WTC11 (cell line): ENCODE data around the gene XAGE2. TPM values are rescaled to one million over a fixed set of nuclear protein-coding genes. Genes with fewer than 3 reads are reported as not detected.

Source experiments
- ATAC-seq: fragments of 200-7000 bp; cut with Tn5 transposase; 2 replicates; pipeline ENCODE4 v1.10.0; 2021; ENCODE audit warnings: mild to moderate bottlenecking, moderate library complexity
- CTCF ChIA-PET: fragments of 300-600 bp; sonication (Branson Sonifier 250); formaldehyde crosslinking; loops from one replicate; lab custom pipeline; 2021; ENCODE audit warnings: antibody characterized with exemption; lab: Charles Lee
- POLR2A ChIA-PET: fragments of 350-600 bp; sonication (Branson Sonifier 250); formaldehyde crosslinking; loops from one replicate; lab custom pipeline; 2021; ENCODE audit warnings: antibody characterized with exemption; lab: Charles Lee
- DNase-seq: peaks from one replicate; pipeline ENCODE4 v3.0.0; 2021; ENCODE audit warnings: low spot score
- H3K27ac Mint-ChIP-seq: 2 replicates; pipeline ENCODE4 v1.8.0; 2021; ENCODE audit warnings: mixed read lengths
- H3K27me3 Mint-ChIP-seq: 2 replicates; pipeline ENCODE4 v1.8.0; 2021; ENCODE audit warnings: low read depth, mild to moderate bottlenecking, moderate library complexity, mixed read lengths
- H3K36me3 Mint-ChIP-seq: 2 replicates; pipeline ENCODE4 v1.8.0; 2021; ENCODE audit warnings: mixed read lengths
- H3K4me1 Mint-ChIP-seq: 2 replicates; pipeline ENCODE4 v1.8.0; 2022; ENCODE audit warnings: mixed read lengths
- H3K4me3 Mint-ChIP-seq: 2 replicates; pipeline ENCODE4 v1.8.0; 2021; ENCODE audit warnings: mild to moderate bottlenecking, moderate library complexity, mixed read lengths
- H3K9me3 Mint-ChIP-seq: 2 replicates; pipeline ENCODE4 v1.8.0; 2021; ENCODE audit warnings: mixed read lengths
- ARID4B ChIP-seq: sonication (generic); formaldehyde crosslinking; IDR thresholded peaks from 2 replicates; pipeline ENCODE4 v1.8.0; 2023; ENCODE audit warnings: missing genetic modification reagents, mild to moderate bottlenecking, borderline replicate concordance
- E2F1 ChIP-seq: sonication (generic); formaldehyde crosslinking; IDR thresholded peaks from 2 replicates; pipeline ENCODE4 v1.8.0; 2022; ENCODE audit warnings: mild to moderate bottlenecking, missing genetic modification reagents
- EMX1 ChIP-seq: fragments of 250-450 bp; sonication (Bioruptor Pico); IDR thresholded peaks from 2 replicates; pipeline ENCODE4 v1.8.0; 2021; ENCODE audit warnings: mild to moderate bottlenecking
- ESRRA ChIP-seq: sonication (generic); formaldehyde crosslinking; IDR thresholded peaks from 2 replicates; pipeline ENCODE4 v1.8.1; 2022; ENCODE audit warnings: mild to moderate bottlenecking, missing genetic modification reagents, borderline replicate concordance
- FOXP1 ChIP-seq: sonication (generic); formaldehyde crosslinking; IDR thresholded peaks from 2 replicates; pipeline ENCODE4 v1.8.0; 2022; ENCODE audit warnings: missing genetic modification reagents, mild to moderate bottlenecking, moderate library complexity, borderline replicate concordance
- GRHL2 ChIP-seq: fragments of 250-450 bp; sonication (Bioruptor Pico); IDR thresholded peaks from 2 replicates; pipeline ENCODE4 v1.8.0; 2022; ENCODE audit warnings: mild to moderate bottlenecking, moderate library complexity; ENCODE audit not compliant: insufficient replicate concordance, severe bottlenecking
- GTF2I ChIP-seq: fragments of 250-450 bp; sonication (Bioruptor Pico); conservative IDR thresholded peaks from 2 replicates; pipeline ENCODE4 v1.4.0; 2021; ENCODE audit warnings: mild to moderate bottlenecking
- IRF1 ChIP-seq: sonication (generic); formaldehyde crosslinking; IDR thresholded peaks from 2 replicates; pipeline ENCODE4 v1.8.0; 2023; ENCODE audit warnings: missing genetic modification reagents
- JUN ChIP-seq: sonication (generic); formaldehyde crosslinking; IDR thresholded peaks from 2 replicates; pipeline ENCODE4 v1.8.0; 2023; ENCODE audit warnings: mild to moderate bottlenecking, missing genetic modification reagents
- MLX ChIP-seq: sonication (generic); formaldehyde crosslinking; IDR thresholded peaks from 2 replicates; pipeline ENCODE4 v1.8.1; 2023; ENCODE audit warnings: mild to moderate bottlenecking, missing genetic modification reagents, moderate library complexity
- NR2C2 ChIP-seq: sonication (generic); formaldehyde crosslinking; IDR thresholded peaks from 2 replicates; pipeline ENCODE4 v1.8.0; 2022; ENCODE audit warnings: mild to moderate bottlenecking, missing genetic modification reagents
- SMAD4 ChIP-seq: sonication (generic); formaldehyde crosslinking; IDR thresholded peaks from 2 replicates; pipeline ENCODE4 v1.8.0; 2022; ENCODE audit warnings: mild to moderate bottlenecking, missing genetic modification reagents
- SOX15 ChIP-seq: fragments of 250-450 bp; sonication (Bioruptor Pico); IDR thresholded peaks from 2 replicates; pipeline ENCODE4 v1.9.0; 2021; ENCODE audit warnings: mild to moderate bottlenecking
- USF1 ChIP-seq: sonication (generic); formaldehyde crosslinking; IDR thresholded peaks from 2 replicates; pipeline ENCODE4 v1.8.0; 2022; ENCODE audit warnings: mild to moderate bottlenecking, missing genetic modification reagents
- ZNF219 ChIP-seq: sonication (generic); formaldehyde crosslinking; IDR thresholded peaks from 2 replicates; pipeline ENCODE4 v1.8.0; 2023; ENCODE audit warnings: missing genetic modification reagents, mild to moderate bottlenecking, borderline replicate concordance
- ZNF232 ChIP-seq: sonication (generic); formaldehyde crosslinking; IDR thresholded peaks from 2 replicates; pipeline ENCODE4 v1.8.0; 2022; ENCODE audit warnings: mild to moderate bottlenecking, missing genetic modification reagents
- ZNF532 ChIP-seq: fragments of 250-450 bp; sonication (Bioruptor Pico); IDR thresholded peaks from 2 replicates; pipeline ENCODE4 v1.9.0; 2021; ENCODE audit warnings: mild to moderate bottlenecking, borderline replicate concordance
- total RNA-seq: library from RNA; stranded (reverse); gene quantifications from 3 replicates; pipeline ENCODE4 v1.2.3, GENCODE V29; 2021
- TF ChIP-seq, protein P1 (sequence below): sonication (generic); formaldehyde crosslinking; IDR thresholded peaks from 2 replicates; pipeline ENCODE4 v1.8.1; 2023; ENCODE audit warnings: mild to moderate bottlenecking, missing genetic modification reagents
- TF ChIP-seq, protein P2 (sequence below): sonication (generic); formaldehyde crosslinking; conservative IDR thresholded peaks from 2 replicates; pipeline ENCODE4 v1.8.1; 2022; ENCODE audit warnings: mild to moderate bottlenecking, missing genetic modification reagents
- TF ChIP-seq, protein P3 (sequence below): fragments of 250-450 bp; sonication (Bioruptor Pico); IDR thresholded peaks from 2 replicates; pipeline ENCODE4 v2.1.2; 2022; ENCODE audit warnings: mild to moderate bottlenecking, moderate library complexity

The XAGE2 gene
- total RNA-seq, 1 experiment from 2014 or later: not detected

DNA sequence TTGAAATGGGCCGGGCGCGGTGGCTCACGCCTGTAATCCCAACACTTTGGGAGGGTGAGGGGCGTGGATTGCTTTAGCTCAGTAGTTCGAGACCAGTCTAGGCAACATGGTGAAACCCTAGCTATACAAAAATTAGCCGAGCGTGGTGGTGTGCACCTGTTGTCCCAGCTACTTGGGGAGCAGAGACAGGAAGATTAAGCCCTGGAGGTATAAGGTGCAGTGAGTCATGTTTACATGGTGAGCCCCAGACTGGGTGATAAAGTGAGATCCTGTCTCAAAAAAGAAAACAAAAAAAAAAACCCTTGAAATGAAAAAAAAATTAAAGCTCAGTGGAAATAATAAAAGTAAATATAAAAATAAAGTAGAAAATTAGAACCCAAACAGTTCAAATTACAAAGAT, 6.9 kb upstream of the XAGE2 start:
- Mint-ChIP-seq H3K4me1 (no peaks in the 10 kb centered on the region), H3K27me3 (no peaks in the 10 kb centered on the region)
- no peak for ATAC-seq
- TF ChIP-seq ESRRA (CRISPR knock-in tag): no peak
- TF ChIP-seq IRF1 (CRISPR knock-in tag): no peak
- no peak for TF ChIP-seq GRHL2 (CRISPR knock-in tag)
- TF ChIP-seq E2F1 (CRISPR knock-in tag): no peak
- TF ChIP-seq SMAD4 (CRISPR knock-in tag): no peak
- no peak for TF ChIP-seq JUN (CRISPR knock-in tag)
- TF ChIP-seq FOXP1 (CRISPR knock-in tag): no peak
- no peak for TF ChIP-seq USF1
- no peak for TF ChIP-seq ARID4B (CRISPR knock-in tag)
- TF ChIP-seq GTF2I: no peak
- no peak for TF ChIP-seq ZNF219 (CRISPR knock-in tag)
- TF ChIP-seq ZNF232 (CRISPR knock-in tag): no peak
- TF ChIP-seq, protein P1, sequence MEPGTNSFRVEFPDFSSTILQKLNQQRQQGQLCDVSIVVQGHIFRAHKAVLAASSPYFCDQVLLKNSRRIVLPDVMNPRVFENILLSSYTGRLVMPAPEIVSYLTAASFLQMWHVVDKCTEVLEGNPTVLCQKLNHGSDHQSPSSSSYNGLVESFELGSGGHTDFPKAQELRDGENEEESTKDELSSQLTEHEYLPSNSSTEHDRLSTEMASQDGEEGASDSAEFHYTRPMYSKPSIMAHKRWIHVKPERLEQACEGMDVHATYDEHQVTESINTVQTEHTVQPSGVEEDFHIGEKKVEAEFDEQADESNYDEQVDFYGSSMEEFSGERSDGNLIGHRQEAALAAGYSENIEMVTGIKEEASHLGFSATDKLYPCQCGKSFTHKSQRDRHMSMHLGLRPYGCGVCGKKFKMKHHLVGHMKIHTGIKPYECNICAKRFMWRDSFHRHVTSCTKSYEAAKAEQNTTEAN (CRISPR knock-in tag): no peak
- TF ChIP-seq EMX1 (CRISPR knock-in tag): no peak
- TF ChIP-seq, protein P2, sequence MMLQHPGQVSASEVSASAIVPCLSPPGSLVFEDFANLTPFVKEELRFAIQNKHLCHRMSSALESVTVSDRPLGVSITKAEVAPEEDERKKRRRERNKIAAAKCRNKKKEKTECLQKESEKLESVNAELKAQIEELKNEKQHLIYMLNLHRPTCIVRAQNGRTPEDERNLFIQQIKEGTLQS: no peak
- TF ChIP-seq SOX15: no peak
- TF ChIP-seq, protein P3, sequence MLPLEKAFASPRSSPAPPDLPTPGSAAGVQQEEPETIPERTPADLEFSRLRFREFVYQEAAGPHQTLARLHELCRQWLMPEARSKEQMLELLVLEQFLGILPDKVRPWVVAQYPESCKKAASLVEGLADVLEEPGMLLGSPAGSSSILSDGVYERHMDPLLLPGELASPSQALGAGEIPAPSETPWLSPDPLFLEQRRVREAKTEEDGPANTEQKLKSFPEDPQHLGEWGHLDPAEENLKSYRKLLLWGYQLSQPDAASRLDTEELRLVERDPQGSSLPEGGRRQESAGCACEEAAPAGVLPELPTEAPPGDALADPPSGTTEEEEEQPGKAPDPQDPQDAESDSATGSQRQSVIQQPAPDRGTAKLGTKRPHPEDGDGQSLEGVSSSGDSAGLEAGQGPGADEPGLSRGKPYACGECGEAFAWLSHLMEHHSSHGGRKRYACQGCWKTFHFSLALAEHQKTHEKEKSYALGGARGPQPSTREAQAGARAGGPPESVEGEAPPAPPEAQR (CRISPR knock-in tag): no peak
- no peak for TF ChIP-seq ZNF532 (CRISPR knock-in tag)
- no peak for TF ChIP-seq MLX
- TF ChIP-seq NR2C2 (CRISPR knock-in tag): no peak
- TF ChIP-seq, all 79 proteins: peak for 0
- DNase-seq: no peak
- no peak overlapping the region for H3K27ac Mint-ChIP-seq
- ChIA-PET POLR2A (no interaction called here), CTCF (interaction anchor here (0.6 kb wide), 1 partner anchor 68 kb away, joined by 4 read pairs; no protein-coding TSS in a partner anchor)
- no peaks in the 10 kb centered on the region for H3K9me3 Mint-ChIP-seq
- H3K4me3 Mint-ChIP-seq: no peak overlapping the region
- H3K36me3 Mint-ChIP-seq: no peaks in the 10 kb centered on the region
